K562 (cell line): Measurements from ENCODE around the gene NUDT6. TPM values are rescaled to one million over a fixed set of nuclear protein-coding genes. Genes with fewer than 3 reads are reported as not detected.

Experiments used
- ATAC-seq: fragments of 200-7000 bp; cut with Tn5 transposase; 3 replicates; pipeline ENCODE4 v1.9.1; 2020; ENCODE audit warnings: moderate library complexity
- BruUV-seq: library from RNA; stranded (reverse); fragments of 400-500 nt; replicated peaks from 2 replicates; lab custom pipeline; 2021; lab: Mats Ljungman, UMichigan
- CTCF ChIA-PET: fragments of 300-600 bp; formaldehyde crosslinking; extraction: SDS; loops from one replicate; lab custom pipeline; 2021; ENCODE audit warnings: low intra/inter-chr PET ratio; lab: Yijun Ruan, JAX
- POLR2A ChIA-PET: fragments of 300-600, 350-650 bp; sonication (Branson Sonifier 250); formaldehyde crosslinking; extraction: SDS; loops from one replicate; lab custom pipeline; 2021; ENCODE audit warnings: antibody characterized with exemption, inconsistent platforms; lab: Yijun Ruan, JAX
- DNase-seq, 4 experiments: peaks; one replicate each; pipeline versions ENCODE4 v3.0.0 to v3.0.0-alpha.2; 2011 to 2018; ENCODE audit warnings: low spot score in 3 of 4, mixed read lengths in 3 of 4; ENCODE audit errors: extremely low read depth in 1 of 4
- FAIRE-seq: peaks from 2 replicates; lab custom pipeline; 2011; peaks lifted over from hg19 to GRCh38; lab: Jason Lieb, UNC
- H2AFZ ChIP-seq: 2 replicates; pipeline ENCODE4 v1.6.0; 2011; ENCODE audit warnings: low read depth, low read length, control low read depth, inconsistent platforms
- H3K27ac ChIP-seq: fragments of 200-600 bp; 3 replicates; pipeline ENCODE4 v1.8.0; 2011; ENCODE audit warnings: low read depth, mild to moderate bottlenecking, control low read depth, inconsistent platforms, low read length, moderate library complexity, mixed read lengths; ENCODE audit errors: extremely low read depth
- H3K27me3 ChIP-seq, 2 experiments: fragments of 300-600 bp in 1 of 2; 2 replicates in 1 of 2; 3 replicates in 1 of 2; pipeline versions ENCODE4 v1.6.0 to v1.8.0; 2011; ENCODE audit warnings: inconsistent platforms in 2 of 2, low read length in 2 of 2, mild to moderate bottlenecking in 1 of 2, mixed read lengths in 1 of 2, moderate library complexity in 1 of 2; ENCODE audit not compliant: control insufficient read depth in 2 of 2, insufficient read depth in 2 of 2
- H3K36me3 ChIP-seq: fragments of 300-600 bp; 3 replicates; pipeline ENCODE4 v1.8.0; 2011; ENCODE audit warnings: mild to moderate bottlenecking, low read length, inconsistent platforms; ENCODE audit not compliant: control insufficient read depth, insufficient read depth
- H3K4me1 ChIP-seq, 2 experiments: fragments of 200-600 bp in 1 of 2; replicated peaks in 1 of 2; 2 replicates in 1 of 2; 3 replicates in 1 of 2; pipeline versions ENCODE4 v1.5.1 to v1.8.0; 2011; ENCODE audit warnings: inconsistent platforms in 2 of 2, low read length in 2 of 2, mild to moderate bottlenecking in 1 of 2, mixed read lengths in 1 of 2, moderate library complexity in 1 of 2; ENCODE audit not compliant: control insufficient read depth in 2 of 2, insufficient read depth in 2 of 2
- H3K4me2 ChIP-seq: 2 replicates; pipeline ENCODE4 v1.6.1; 2011; ENCODE audit warnings: low read length, control low read depth, inconsistent platforms, mixed read lengths; ENCODE audit not compliant: insufficient read depth
- H3K4me3 ChIP-seq: fragments of 200-600 bp; sonication (generic), shearing (Covaris generic); 2 replicates; pipeline ENCODE4 v1.5.1; 2016; ENCODE audit warnings: control low read depth, inconsistent platforms
- H3K79me2 ChIP-seq: fragments of 200-600 bp; 3 replicates; pipeline ENCODE4 v1.8.0; 2011; ENCODE audit warnings: low read length, inconsistent platforms; ENCODE audit not compliant: control insufficient read depth, insufficient read depth
- H3K9ac ChIP-seq, 2 experiments: 2 replicates each; pipeline versions ENCODE4 v1.6.0 to v1.6.1; 2011; ENCODE audit warnings: low read depth in 2 of 2, low read length in 2 of 2, control low read depth in 1 of 2, inconsistent platforms in 1 of 2, mild to moderate bottlenecking in 1 of 2, mixed read lengths in 1 of 2; ENCODE audit not compliant: insufficient read depth in 1 of 2
- H3K9me1 ChIP-seq: one replicate; pipeline ENCODE4 v1.6.0; 2011; ENCODE audit warnings: inconsistent platforms, mild to moderate bottlenecking, low read length, moderate library complexity; ENCODE audit not compliant: control insufficient read depth, insufficient read depth
- H3K9me3 ChIP-seq: replicated peaks from 2 replicates; pipeline ENCODE4 v1.5.1; 2011; ENCODE audit warnings: low read depth, low read length, inconsistent platforms; ENCODE audit not compliant: control insufficient read depth, insufficient read depth
- H4K20me1 ChIP-seq: replicated peaks from 2 replicates; pipeline ENCODE4 v1.6.1; 2011; ENCODE audit warnings: low read length, inconsistent platforms, mixed read lengths; ENCODE audit not compliant: control insufficient read depth, insufficient read depth
- ATF2 ChIP-seq: sonication (generic); formaldehyde crosslinking; IDR thresholded peaks from 2 replicates; pipeline ENCODE4 v1.8.1; 2022; ENCODE audit warnings: missing genetic modification reagents
- MBD2 ChIP-seq: sonication (generic); IDR thresholded peaks from 2 replicates; pipeline ENCODE4 v1.6.1; 2016; ENCODE audit warnings: low read depth, borderline replicate concordance
- MTF1 ChIP-seq: fragments of 250-450 bp; sonication (Bioruptor Pico); IDR thresholded peaks from 2 replicates; pipeline ENCODE4 v1.9.0; 2021; ENCODE audit warnings: moderate library complexity, mild to moderate bottlenecking, inconsistent platforms, borderline replicate concordance
- POLR2AphosphoS5 ChIP-seq: IDR thresholded peaks from 2 replicates; pipeline ENCODE4 v1.6.1; 2011; ENCODE audit warnings: mild to moderate bottlenecking, low read depth, low read length, moderate library complexity; ENCODE audit not compliant: control insufficient read depth, insufficient read depth
- RNF2 ChIP-seq: sonication (generic); IDR thresholded peaks from 2 replicates; pipeline ENCODE4 v1.6.1; 2016
- SRSF9 ChIP-seq: fragments of 200-400 bp; formaldehyde crosslinking; IDR thresholded peaks from 2 replicates; pipeline ENCODE4 v1.6.1; 2017; ENCODE audit warnings: low read depth, low read length, borderline replicate concordance
- U2AF2 ChIP-seq: fragments of 200-400 bp; formaldehyde crosslinking; optimal IDR thresholded peaks from 2 replicates; pipeline ENCODE3; 2017; ENCODE audit warnings: low read depth, mild to moderate bottlenecking, low read length
- ZBTB7A ChIP-seq: IDR thresholded peaks from 2 replicates; pipeline ENCODE4 v1.6.1; 2011; ENCODE audit warnings: low read depth, mild to moderate bottlenecking, low read length, moderate library complexity, borderline replicate concordance; ENCODE audit not compliant: control insufficient read depth
- ZNF165 ChIP-seq: fragments of 250-450 bp; sonication (Bioruptor Pico); IDR thresholded peaks from 2 replicates; pipeline ENCODE4 v1.4.0; 2020; ENCODE audit warnings: borderline replicate concordance
- ZNF23 ChIP-seq: fragments of 250-450 bp; sonication (Bioruptor Pico); IDR thresholded peaks from 2 replicates; pipeline ENCODE4 v1.4.0; 2020; ENCODE audit warnings: mild to moderate bottlenecking
- WGBS: fragments of 100-300 bp; shearing (Covaris generic); methylation state at CpG from one replicate; pipeline ENCODE4 v1.1.6; 2016; ENCODE audit warnings: low coverage, mixed read lengths; ENCODE audit not compliant: insufficient coverage; ENCODE audit errors: missing lambda C conversion rate; 5-methylcytosine and 5-hydroxymethylcytosine counted together
- in situ Hi-C: fragments of 300-500 bp; cut with MboI; formaldehyde crosslinking; loops from 4 replicates; pipeline ENCODE4 v1.15.0; 2018; ENCODE audit warnings: inconsistent platforms, mixed read lengths
- intact Hi-C: fragments of 100-400 bp; cut with micrococcal nuclease; formaldehyde crosslinking; loops from 2 replicates; pipeline ENCODE4 v1.14.2; 2022
- polyA plus RNA-seq, 8 experiments: library from polyadenylated mRNA; depleted of rRNA in 4 of 8; stranded (reverse) in 5 of 8; unstranded in 3 of 8; fragments of >200 nt; fragmentation: Nextera tagmentation in 2 of 8; fragmentation: Illumina TruSeq in 1 of 8; extraction: Ambion mirVana in 2 of 8; extraction: Trizol in 1 of 8; gene quantifications; 2 replicates each; pipeline versions ENCODE4 v1.2.1 to v1.2.3, GENCODE V29; 2011 to 2014; ENCODE audit warnings: inconsistent platforms in 1 of 8, missing spikeins in 1 of 8
- total RNA-seq, 7 experiments: library from RNA; depleted of rRNA in 6 of 7; stranded (reverse); fragments of >200 nt in 6 of 7; fragmentation: Illumina TruSeq in 2 of 7; extraction: Trizol in 2 of 7; gene quantifications; 2 replicates each; pipeline versions ENCODE4 v1.2.1 to v1.2.3, GENCODE V29; 2011 to 2021; ENCODE audit warnings: low replicate concordance in 1 of 7
- TF ChIP-seq, protein P1 (sequence below): sonication (generic); formaldehyde crosslinking; IDR thresholded peaks from 2 replicates; pipeline ENCODE4 v1.8.0; 2022; ENCODE audit warnings: mild to moderate bottlenecking, missing genetic modification reagents
- TF ChIP-seq, protein P2 (sequence below), 2 experiments: IDR thresholded peaks; 2 replicates each; pipeline ENCODE4 v1.6.1; 2011; ENCODE audit warnings: borderline replicate concordance in 1 of 2, control low read depth in 1 of 2, low read depth in 1 of 2, low read length in 1 of 2, mild to moderate bottlenecking in 1 of 2, mixed read lengths in 1 of 2, moderate library complexity in 1 of 2; ENCODE audit not compliant: insufficient read depth in 1 of 2, insufficient read length in 1 of 2, poor library complexity in 1 of 2, severe bottlenecking in 1 of 2; ENCODE audit errors: extremely low read depth in 1 of 2
- TF ChIP-seq, protein P3 (sequence below): fragments of 200-800 bp; sonication (Bioruptor generic); IDR thresholded peaks from 2 replicates; pipeline ENCODE4 v1.6.1; 2016; ENCODE audit warnings: missing genetic modification characterization, missing compliant biosample characterization

NUDT6 gene
- total and polyA plus RNA-seq, 9 of the 15 experiments (the other 6 are each of a cell fraction or from before 2014, with no cell fraction given), result 9.4 to 18.1 (median 13.4) TPM

- POLR2A ChIA-PET, result interaction anchor here (1.0 to 1.1 kb wide), 2 partner anchors 9 to 18 kb away, joined by 3 read pairs; no protein-coding TSS in a partner anchor
- ATAC-seq, result peak; percentile 32; the same call in 1 of the 3 replicates
- H3K4me2 ChIP-seq, result no peak overlapping the region
- TF ChIP-seq ZBTB7A (no peak), ZNF23 (CRISPR knock-in tag) (no peak), ZNF165 (no peak), ATF2 (CRISPR knock-in tag) (no peak), RNF2 (no peak), SRSF9 (no peak), MTF1 (CRISPR knock-in tag) (no peak), POLR2AphosphoS5 (no peak), U2AF2 (no peak), MBD2 (no peak)
- TF ChIP-seq, protein P1, sequence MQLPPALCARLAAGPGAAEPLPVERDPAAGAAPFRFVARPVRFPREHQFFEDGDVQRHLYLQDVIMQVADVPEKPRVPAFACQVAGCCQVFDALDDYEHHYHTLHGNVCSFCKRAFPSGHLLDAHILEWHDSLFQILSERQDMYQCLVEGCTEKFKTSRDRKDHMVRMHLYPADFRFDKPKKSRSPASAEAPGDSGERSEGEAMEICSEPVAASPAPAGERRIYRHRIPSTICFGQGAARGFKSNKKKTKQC (CRISPR knock-in tag), result no peak
- TF ChIP-seq, protein P2, sequence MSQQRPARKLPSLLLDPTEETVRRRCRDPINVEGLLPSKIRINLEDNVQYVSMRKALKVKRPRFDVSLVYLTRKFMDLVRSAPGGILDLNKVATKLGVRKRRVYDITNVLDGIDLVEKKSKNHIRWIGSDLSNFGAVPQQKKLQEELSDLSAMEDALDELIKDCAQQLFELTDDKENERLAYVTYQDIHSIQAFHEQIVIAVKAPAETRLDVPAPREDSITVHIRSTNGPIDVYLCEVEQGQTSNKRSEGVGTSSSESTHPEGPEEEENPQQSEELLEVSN (IDR thresholded peaks at IDR 0.05; ENCODE audit: borderline replicate concordance in 1 of 2, extremely low read depth in 1 of 2, insufficient read depth in 1 of 2, insufficient read length in 1 of 2, low read depth in 1 of 2, low read length in 1 of 2, poor library complexity in 1 of 2, severe bottlenecking in 1 of 2), result no peak
- TF ChIP-seq, protein P3, sequence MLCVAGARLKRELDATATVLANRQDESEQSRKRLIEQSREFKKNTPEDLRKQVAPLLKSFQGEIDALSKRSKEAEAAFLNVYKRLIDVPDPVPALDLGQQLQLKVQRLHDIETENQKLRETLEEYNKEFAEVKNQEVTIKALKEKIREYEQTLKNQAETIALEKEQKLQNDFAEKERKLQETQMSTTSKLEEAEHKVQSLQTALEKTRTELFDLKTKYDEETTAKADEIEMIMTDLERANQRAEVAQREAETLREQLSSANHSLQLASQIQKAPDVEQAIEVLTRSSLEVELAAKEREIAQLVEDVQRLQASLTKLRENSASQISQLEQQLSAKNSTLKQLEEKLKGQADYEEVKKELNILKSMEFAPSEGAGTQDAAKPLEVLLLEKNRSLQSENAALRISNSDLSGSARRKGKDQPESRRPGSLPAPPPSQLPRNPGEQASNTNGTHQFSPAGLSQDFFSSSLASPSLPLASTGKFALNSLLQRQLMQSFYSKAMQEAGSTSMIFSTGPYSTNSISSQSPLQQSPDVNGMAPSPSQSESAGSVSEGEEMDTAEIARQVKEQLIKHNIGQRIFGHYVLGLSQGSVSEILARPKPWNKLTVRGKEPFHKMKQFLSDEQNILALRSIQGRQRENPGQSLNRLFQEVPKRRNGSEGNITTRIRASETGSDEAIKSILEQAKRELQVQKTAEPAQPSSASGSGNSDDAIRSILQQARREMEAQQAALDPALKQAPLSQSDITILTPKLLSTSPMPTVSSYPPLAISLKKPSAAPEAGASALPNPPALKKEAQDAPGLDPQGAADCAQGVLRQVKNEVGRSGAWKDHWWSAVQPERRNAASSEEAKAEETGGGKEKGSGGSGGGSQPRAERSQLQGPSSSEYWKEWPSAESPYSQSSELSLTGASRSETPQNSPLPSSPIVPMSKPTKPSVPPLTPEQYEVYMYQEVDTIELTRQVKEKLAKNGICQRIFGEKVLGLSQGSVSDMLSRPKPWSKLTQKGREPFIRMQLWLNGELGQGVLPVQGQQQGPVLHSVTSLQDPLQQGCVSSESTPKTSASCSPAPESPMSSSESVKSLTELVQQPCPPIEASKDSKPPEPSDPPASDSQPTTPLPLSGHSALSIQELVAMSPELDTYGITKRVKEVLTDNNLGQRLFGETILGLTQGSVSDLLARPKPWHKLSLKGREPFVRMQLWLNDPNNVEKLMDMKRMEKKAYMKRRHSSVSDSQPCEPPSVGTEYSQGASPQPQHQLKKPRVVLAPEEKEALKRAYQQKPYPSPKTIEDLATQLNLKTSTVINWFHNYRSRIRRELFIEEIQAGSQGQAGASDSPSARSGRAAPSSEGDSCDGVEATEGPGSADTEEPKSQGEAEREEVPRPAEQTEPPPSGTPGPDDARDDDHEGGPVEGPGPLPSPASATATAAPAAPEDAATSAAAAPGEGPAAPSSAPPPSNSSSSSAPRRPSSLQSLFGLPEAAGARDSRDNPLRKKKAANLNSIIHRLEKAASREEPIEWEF (CRISPR knock-in tag), result no peak
These were observed 67.0 kb downstream of the NUDT6 start for GRCh38 chr4:122855353-122855890.

More at GRCh38 chr4:122855353-122855890, 67.0 kb downstream of the NUDT6 start:
- H3K79me2 ChIP-seq, result 0 out of 3 replicates have a peak, but pooled peaks cover 4% of the 10 kb centered on the region
- H3K4me3 ChIP-seq, result no peak overlapping the region
- no peak overlapping the region for H3K27ac ChIP-seq
- intact Hi-C loops, result no loop called here
- BruUV-seq, result no TSS peak
- WGBS, result 83% methylated on average over 2 of the region's 2 CpGs
- H2AFZ ChIP-seq, result no peak overlapping the region
- H3K9ac ChIP-seq, result no peak overlapping the region
- no peaks in the 10 kb centered on the region for H4K20me1 ChIP-seq
- H3K36me3 ChIP-seq, result no peaks in the 10 kb centered on the region; the same call in 2 of the 3 replicates
- in situ Hi-C loops, result no loop called here
- CTCF ChIA-PET, result no interaction called here
- DNase-seq, result no peak
- no peaks in the 10 kb centered on the region for H3K4me1 ChIP-seq
- no peaks in the 10 kb centered on the region for H3K27me3 ChIP-seq
- FAIRE-seq, result peak; percentile 58
- H3K9me1 ChIP-seq, result no peaks in the 10 kb centered on the region
- H3K9me3 ChIP-seq, result no peaks in the 10 kb centered on the region
